Measurements from ENCODE around the gene SLAMF8.

DNA sequence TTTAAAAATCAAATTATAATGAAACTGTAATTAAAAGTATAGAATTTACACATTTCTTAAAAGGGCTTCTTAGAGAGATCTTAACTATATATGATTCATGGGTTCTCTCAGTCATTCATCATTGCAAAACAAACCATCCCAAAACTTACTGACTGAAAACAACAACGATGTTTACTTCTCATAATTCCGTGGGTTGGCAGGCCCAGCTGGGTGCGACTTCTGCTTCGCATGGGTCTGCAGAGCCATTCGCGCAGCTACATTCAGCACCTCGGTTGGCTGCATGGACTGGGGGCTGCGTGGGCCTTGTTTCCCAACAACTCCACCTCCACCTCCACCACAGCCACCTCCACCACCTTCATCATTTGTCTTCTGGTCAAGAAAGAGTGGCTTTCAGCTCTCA, 4.0 kb downstream of the SLAMF8 start:
- TF ChIP-seq, protein P1, sequence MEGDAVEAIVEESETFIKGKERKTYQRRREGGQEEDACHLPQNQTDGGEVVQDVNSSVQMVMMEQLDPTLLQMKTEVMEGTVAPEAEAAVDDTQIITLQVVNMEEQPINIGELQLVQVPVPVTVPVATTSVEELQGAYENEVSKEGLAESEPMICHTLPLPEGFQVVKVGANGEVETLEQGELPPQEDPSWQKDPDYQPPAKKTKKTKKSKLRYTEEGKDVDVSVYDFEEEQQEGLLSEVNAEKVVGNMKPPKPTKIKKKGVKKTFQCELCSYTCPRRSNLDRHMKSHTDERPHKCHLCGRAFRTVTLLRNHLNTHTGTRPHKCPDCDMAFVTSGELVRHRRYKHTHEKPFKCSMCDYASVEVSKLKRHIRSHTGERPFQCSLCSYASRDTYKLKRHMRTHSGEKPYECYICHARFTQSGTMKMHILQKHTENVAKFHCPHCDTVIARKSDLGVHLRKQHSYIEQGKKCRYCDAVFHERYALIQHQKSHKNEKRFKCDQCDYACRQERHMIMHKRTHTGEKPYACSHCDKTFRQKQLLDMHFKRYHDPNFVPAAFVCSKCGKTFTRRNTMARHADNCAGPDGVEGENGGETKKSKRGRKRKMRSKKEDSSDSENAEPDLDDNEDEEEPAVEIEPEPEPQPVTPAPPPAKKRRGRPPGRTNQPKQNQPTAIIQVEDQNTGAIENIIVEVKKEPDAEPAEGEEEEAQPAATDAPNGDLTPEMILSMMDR (IDR thresholded peaks at IDR 0.05; ENCODE audit: insufficient read depth, low read length, poor library complexity, severe bottlenecking) = no peak
- no peak for TF ChIP-seq EZH2phosphoT487 (conservative IDR thresholded peaks at IDR 0.05; ENCODE audit: low read length)
